Neural progenitor cell (in vitro differentiated cells): ENCODE results near the gene NLRP3. TPM values are rescaled to one million over a fixed set of nuclear protein-coding genes. Genes with fewer than 3 reads are reported as not detected.

Source experiments
- DNase-seq: peaks from one replicate; pipeline ENCODE4 v3.0.0-alpha.2; 2016; ENCODE audit warnings: low spot score
- H2AFZ ChIP-seq: fragments of 200-600 bp; sonication (generic); replicated peaks from 2 replicates; pipeline ENCODE4 v1.6.1; 2016; ENCODE audit warnings: antibody characterized with exemption
- H3F3A ChIP-seq: fragments of 200-600 bp; sonication (generic); 2 replicates; pipeline ENCODE4 v1.6.1; 2016; ENCODE audit warnings: antibody characterized with exemption, low read depth
- H3K27ac ChIP-seq: fragments of 200-600 bp; sonication (generic); 2 replicates; pipeline ENCODE4 v1.5.1; 2016; ENCODE audit warnings: mild to moderate bottlenecking
- H3K27me3 ChIP-seq: fragments of 200-600 bp; sonication (generic); 2 replicates; pipeline ENCODE4 v1.6.1; 2016; ENCODE audit warnings: mild to moderate bottlenecking, moderate library complexity
- H3K36me3 ChIP-seq: fragments of 200-600 bp; sonication (generic); 2 replicates; pipeline ENCODE4 v1.5.1; 2016
- H3K4me1 ChIP-seq: fragments of 200-600 bp; sonication (generic); 2 replicates; pipeline ENCODE4 v1.6.1; 2016; ENCODE audit warnings: mixed run types
- H3K4me2 ChIP-seq: fragments of 200-600 bp; sonication (generic); 2 replicates; pipeline ENCODE4 v1.6.1; 2016
- H3K4me3 ChIP-seq: fragments of 200-600 bp; sonication (generic); 2 replicates; pipeline ENCODE4 v1.5.1; 2016
- H3K79me2 ChIP-seq: fragments of 200-600 bp; sonication (generic); 2 replicates; pipeline ENCODE4 v1.6.1; 2016; ENCODE audit warnings: low read depth
- H3K9ac ChIP-seq: fragments of 200-600 bp; sonication (generic); 2 replicates; pipeline ENCODE4 v1.6.1; 2016
- H3K9me3 ChIP-seq: fragments of 200-600 bp; sonication (generic); 2 replicates; pipeline ENCODE4 v1.5.1; 2016; ENCODE audit warnings: low read depth
- H4K20me1 ChIP-seq: fragments of 200-600 bp; sonication (generic); 2 replicates; pipeline ENCODE4 v1.6.1; 2016; ENCODE audit warnings: low read depth
- H3K27ac Mint-ChIP-seq: 3 replicates; pipeline ENCODE4 v1.8.0; 2021; ENCODE audit warnings: mixed read lengths
- H3K27me3 Mint-ChIP-seq: 2 replicates; pipeline ENCODE4 v1.8.0; 2022; ENCODE audit warnings: low read depth, mild to moderate bottlenecking, inconsistent platforms, moderate library complexity, mixed read lengths; ENCODE audit not compliant: insufficient read depth
- H3K36me3 Mint-ChIP-seq: 3 replicates; pipeline ENCODE4 v1.8.0; 2021; ENCODE audit warnings: mixed read lengths
- H3K4me1 Mint-ChIP-seq: 3 replicates; pipeline ENCODE4 v1.8.0; 2021; ENCODE audit warnings: mixed read lengths
- H3K4me3 Mint-ChIP-seq: 3 replicates; pipeline ENCODE4 v1.8.0; 2021; ENCODE audit warnings: mild to moderate bottlenecking, moderate library complexity, mixed read lengths
- H3K9me3 Mint-ChIP-seq: 3 replicates; pipeline ENCODE4 v1.8.0; 2020; ENCODE audit warnings: mixed read lengths
- CTCF ChIP-seq: fragments of 200-600 bp; sonication (generic); IDR thresholded peaks from 2 replicates; pipeline ENCODE4 v1.5.1; 2017; ENCODE audit warnings: antibody characterized with exemption, mild to moderate bottlenecking
- EZH2 ChIP-seq: fragments of 200-600 bp; sonication (generic); IDR thresholded peaks from 2 replicates; pipeline ENCODE4 v1.6.1; 2017; ENCODE audit warnings: antibody characterized with exemption, mild to moderate bottlenecking, moderate library complexity
- EZH2phosphoT487 ChIP-seq: fragments of 200-600 bp; sonication (generic); IDR thresholded peaks from 2 replicates; pipeline ENCODE4 v1.6.1; 2017; ENCODE audit warnings: antibody characterized with exemption
- total RNA-seq: library from RNA; depleted of rRNA; stranded (reverse); fragments of >200 nt; gene quantifications from 2 replicates; pipeline ENCODE4 v1.2.3, GENCODE V29; 2015; ENCODE audit warnings: low replicate concordance

Gene NLRP3
- total RNA-seq, 1 donor from 2014 or later: 2.6 TPM

GRCh38 chr1:247435030-247435758 is 19.2 kb downstream of the NLRP3 start:
- no peak for DNase-seq
- no peaks in the 10 kb centered on the region for H3K27me3 ChIP-seq

GRCh38 chr1:247435759-247436147 is 19.8 kb downstream of the NLRP3 start:
- Mint-ChIP-seq H3K4me1 (no peaks in the 10 kb centered on the region), H3K9me3 (peaks cover 3% of the 10 kb centered on the region), H3K4me3 (no peak overlapping the region), H3K27ac (no peak overlapping the region), H3K27me3 (peaks cover 2% of the 10 kb centered on the region), H3K36me3 (no peaks in the 10 kb centered on the region)
- Histone ChIP-seq H3K36me3 (no peaks in the 10 kb centered on the region), H3F3A (no peaks in the 10 kb centered on the region), H2AFZ (no peak overlapping the region), H3K9me3 (no peaks in the 10 kb centered on the region), H4K20me1 (no peaks in the 10 kb centered on the region), H3K27me3 (no peaks in the 10 kb centered on the region), H3K4me3 (no peak overlapping the region), H3K79me2 (no peaks in the 10 kb centered on the region), H3K9ac (no peak overlapping the region), H3K4me2 (no peak overlapping the region), H3K27ac (no peak overlapping the region), H3K4me1 (no peaks in the 10 kb centered on the region)
- DNase-seq: no peak
- no peak for TF ChIP-seq CTCF
- TF ChIP-seq EZH2phosphoT487: no peak
- no peak for TF ChIP-seq EZH2

More at GRCh38 chr1:247435030-247435758, 19.2 kb downstream of the NLRP3 start:
- H2AFZ ChIP-seq: no peak overlapping the region
- H3K27ac ChIP-seq: no peak overlapping the region
- H3K27me3 Mint-ChIP-seq: peaks cover 2% of the 10 kb centered on the region
- no peaks in the 10 kb centered on the region for H3F3A ChIP-seq
- no peak for TF ChIP-seq EZH2
- no peak for TF ChIP-seq CTCF
- no peak for TF ChIP-seq EZH2phosphoT487
- H3K79me2 ChIP-seq: no peaks in the 10 kb centered on the region
- H3K4me1 Mint-ChIP-seq: no peaks in the 10 kb centered on the region
- H3K9me3 ChIP-seq: no peaks in the 10 kb centered on the region
- no peaks in the 10 kb centered on the region for H3K4me1 ChIP-seq
- H3K4me2 ChIP-seq: no peak overlapping the region
- H3K9ac ChIP-seq: no peak overlapping the region
- no peak overlapping the region for H3K4me3 ChIP-seq
- H3K4me3 Mint-ChIP-seq: no peak overlapping the region
- H3K27ac Mint-ChIP-seq: no peak overlapping the region
- H4K20me1 ChIP-seq: no peaks in the 10 kb centered on the region
- H3K36me3 ChIP-seq: no peaks in the 10 kb centered on the region
- peaks cover 3% of the 10 kb centered on the region for H3K9me3 Mint-ChIP-seq
- H3K36me3 Mint-ChIP-seq: no peaks in the 10 kb centered on the region

- H3K27ac ChIP-seq: no peak overlapping the region
- H3K36me3 ChIP-seq: no peaks in the 10 kb centered on the region
- no peaks in the 10 kb centered on the region for H3K9me3 ChIP-seq
- no peak for TF ChIP-seq EZH2phosphoT487
- no peak for TF ChIP-seq EZH2
- TF ChIP-seq CTCF: no peak
- H4K20me1 ChIP-seq: no peaks in the 10 kb centered on the region
- H3K4me1 ChIP-seq: peaks cover 8% of the 10 kb centered on the region
- no peak for DNase-seq
- Mint-ChIP-seq H3K36me3 (no peaks in the 10 kb centered on the region), H3K27me3 (peaks cover 2% of the 10 kb centered on the region), H3K27ac (no peak overlapping the region), H3K4me1 (peaks cover 5% of the 10 kb centered on the region), H3K9me3 (no peaks in the 10 kb centered on the region), H3K4me3 (no peak overlapping the region)
- no peaks in the 10 kb centered on the region for H3K27me3 ChIP-seq
- H2AFZ ChIP-seq: no peak overlapping the region
- H3K4me2 ChIP-seq: no peak overlapping the region
- H3K9ac ChIP-seq: no peak overlapping the region
- H3F3A ChIP-seq: no peaks in the 10 kb centered on the region
- H3K79me2 ChIP-seq: no peaks in the 10 kb centered on the region
- H3K4me3 ChIP-seq: no peak overlapping the region
These were observed 21.9 kb downstream of the NLRP3 start for GRCh38 chr1:247437551-247438505.
